GM21825 (cell line): Measurements from ENCODE around the gene ASCL3.
"Not testable (repeated sequence)": the region's sequence is repeated elsewhere in the genome, so short reads cannot be mapped to it uniquely, and the experiment has no call there.

ENCODE experiments used
- ATAC-seq: cut with Tn5 transposase; IDR thresholded peaks from one replicate; pipeline ENCODE4 v1.9.1; 2021; ENCODE audit warnings: mild to moderate bottlenecking, moderate library complexity; ENCODE audit not compliant: unreplicated experiment

The ASCL3 gene

DNA sequence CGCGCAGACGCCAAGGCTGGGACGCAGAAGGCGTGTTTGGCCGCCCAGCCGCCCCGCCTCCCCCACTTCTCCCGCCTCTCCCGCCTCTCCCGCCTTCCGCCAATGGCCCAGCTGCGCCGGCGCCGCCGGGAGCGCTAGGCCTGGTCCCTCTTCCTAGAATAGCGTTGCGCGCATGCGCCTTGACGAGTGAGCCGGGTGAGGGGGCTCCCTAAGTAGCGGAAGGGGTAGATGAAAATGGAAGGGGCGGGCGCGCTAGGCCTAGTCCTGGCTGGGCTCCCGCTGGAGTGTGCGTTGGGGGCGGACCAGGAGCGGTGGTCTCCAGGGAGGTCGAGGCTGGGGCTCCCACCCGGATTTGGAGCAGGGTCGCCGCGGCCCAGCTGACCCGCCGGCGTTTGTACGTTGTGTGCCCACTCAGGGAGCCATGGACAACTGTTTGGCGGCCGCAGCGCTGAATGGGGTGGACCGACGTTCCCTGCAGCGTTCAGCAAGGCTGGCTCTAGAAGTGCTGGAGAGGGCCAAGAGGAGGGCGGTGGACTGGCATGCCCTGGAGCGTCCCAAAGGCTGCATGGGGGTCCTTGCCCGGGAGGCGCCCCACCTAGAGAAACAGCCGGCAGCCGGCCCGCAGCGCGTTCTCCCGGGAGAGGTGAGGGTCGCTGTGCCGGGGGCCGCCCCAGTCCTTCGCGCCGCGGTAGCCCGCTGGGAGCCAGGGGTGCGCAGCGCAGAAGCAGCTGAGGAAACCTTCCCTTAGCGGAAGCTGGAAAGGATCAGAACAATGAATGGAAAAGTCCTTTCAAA, 31.6 kb downstream of the ASCL3 start, which contains the start of gene AKIP1:
Gene AKIP1, plus strand, starts transcription at position 161 of the 795 bp plus-strand sequence. Its CDS starts 261 bp downstream, at position 422.
- ATAC-seq = peak; percentile 82

GRCh38 chr11:8910649-8911026, 32.2 kb downstream of the ASCL3 start:
- peak; percentile 8 for ATAC-seq

GRCh38 chr11:8908099-8908498, 34.7 kb downstream of the ASCL3 start:
- ATAC-seq = no peak

GRCh38 chr11:8907116-8907515, 35.7 kb downstream of the ASCL3 start:
- ATAC-seq = no peak

- ATAC-seq = no peak
These were observed 37.2 kb downstream of the ASCL3 start for GRCh38 chr11:8905528-8906165.

GRCh38 chr11:8899119-8899753, 43.6 kb downstream of the ASCL3 start:
- ATAC-seq = no peak

- ATAC-seq = not testable (repeated sequence)
These were observed 51.6 kb downstream of the ASCL3 start for GRCh38 chr11:8891185-8891584.
